H1 (cell line): ENCODE data around the gene KRT23. TPM values are rescaled to one million over a fixed set of nuclear protein-coding genes. Genes with fewer than 3 reads are reported as not detected.

Source experiments
- CTCF ChIA-PET: fragments of 300-600 bp; sonication (Branson Sonifier 250); formaldehyde crosslinking; loops from one replicate; lab custom pipeline; 2021; ENCODE audit not compliant: partially characterized antibody; lab: Charles Lee
- POLR2A ChIA-PET: fragments of 300-600 bp; sonication (Branson Sonifier 250); formaldehyde crosslinking; loops from one replicate; lab custom pipeline; 2021; ENCODE audit warnings: inconsistent platforms; ENCODE audit not compliant: partially characterized antibody; lab: Charles Lee
- DNase-seq, 2 experiments: peaks; one replicate each; pipeline versions ENCODE4 v3.0.0 to v3.0.0-alpha.2; 2010 to 2022; ENCODE audit warnings: low spot score in 2 of 2, low read depth in 1 of 2, mixed read lengths in 1 of 2
- FAIRE-seq: peaks from 2 replicates; lab custom pipeline; 2011; peaks lifted over from hg19 to GRCh38; lab: Jason Lieb, UNC
- H2AFZ ChIP-seq: 2 replicates; pipeline ENCODE4 v1.8.1; 2012; ENCODE audit warnings: low read length, inconsistent platforms
- H2AK5ac ChIP-seq: 2 replicates; pipeline ENCODE4 v1.6.1; 2013; ENCODE audit warnings: low read depth, low read length
- H2BK120ac ChIP-seq: replicated peaks from 2 replicates; pipeline ENCODE3; 2013; ENCODE audit warnings: low read depth, low read length, inconsistent platforms
- H2BK12ac ChIP-seq: 2 replicates; pipeline ENCODE4 v1.6.1; 2013; ENCODE audit warnings: low read depth, low read length
- H2BK15ac ChIP-seq: 2 replicates; pipeline ENCODE4 v1.6.1; 2013; ENCODE audit warnings: low read length
- H2BK20ac ChIP-seq: 2 replicates; pipeline ENCODE4 v1.6.1; 2013; ENCODE audit warnings: low read length
- H2BK5ac ChIP-seq: 2 replicates; pipeline ENCODE4 v1.6.1; 2013; ENCODE audit warnings: low read depth, low read length
- H3K14ac ChIP-seq: 2 replicates; pipeline ENCODE4 v1.6.1; 2013; ENCODE audit warnings: inconsistent platforms; ENCODE audit not compliant: insufficient read length
- H3K18ac ChIP-seq: 2 replicates; pipeline ENCODE4 v1.6.1; 2013; ENCODE audit warnings: low read length; ENCODE audit errors: extremely low read depth
- H3K23ac ChIP-seq: 2 replicates; pipeline ENCODE4 v1.6.1; 2013; ENCODE audit warnings: inconsistent platforms; ENCODE audit not compliant: insufficient read length
- H3K23me2 ChIP-seq: 2 replicates; pipeline ENCODE4 v1.6.1; 2013; ENCODE audit warnings: low read depth, low read length
- H3K27ac ChIP-seq: 2 replicates; pipeline ENCODE4 v1.6.1; 2011; ENCODE audit warnings: low read depth, low read length, inconsistent platforms
- H3K27me3 ChIP-seq, 4 experiments: replicated peaks in 1 of 4; 1 replicate in 1 of 4; 2 replicates in 3 of 4; pipeline versions ENCODE4 v1.6.1 to v1.8.1; 2011 to 2013; ENCODE audit warnings: low read length in 3 of 4, mild to moderate bottlenecking in 3 of 4, inconsistent platforms in 2 of 4, mixed read lengths in 2 of 4, moderate library complexity in 1 of 4; ENCODE audit not compliant: control insufficient read depth in 3 of 4, insufficient read depth in 3 of 4; ENCODE audit errors: extremely low read depth in 1 of 4
- H3K36me3 ChIP-seq, 4 experiments: 2 replicates each; pipeline versions ENCODE4 v1.6.1 to v1.8.1; 2011 to 2013; ENCODE audit warnings: mild to moderate bottlenecking in 4 of 4, low read length in 3 of 4, moderate library complexity in 2 of 4, control low read depth in 1 of 4, inconsistent platforms in 1 of 4; ENCODE audit not compliant: insufficient read depth in 4 of 4, control insufficient read depth in 2 of 4
- H3K4ac ChIP-seq: replicated peaks from 2 replicates; pipeline ENCODE3; 2013; ENCODE audit warnings: low read length, low read depth, mixed read lengths, inconsistent platforms; ENCODE audit not compliant: insufficient read length
- H3K4me1 ChIP-seq, 4 experiments: replicated peaks in 1 of 4; 1 replicate in 1 of 4; 2 replicates in 3 of 4; pipeline versions ENCODE4 v1.6.1 to v1.8.1; 2011 to 2013; ENCODE audit warnings: low read length in 3 of 4, inconsistent platforms in 2 of 4, mixed read lengths in 1 of 4; ENCODE audit not compliant: insufficient read depth in 4 of 4, control insufficient read depth in 3 of 4
- H3K4me2 ChIP-seq, 2 experiments: 2 replicates each; pipeline versions ENCODE4 v1.6.1 to v1.8.1; 2011 to 2013; ENCODE audit warnings: low read depth in 2 of 2, low read length in 2 of 2, control low read depth in 1 of 2, inconsistent platforms in 1 of 2, mild to moderate bottlenecking in 1 of 2; ENCODE audit not compliant: insufficient read depth in 1 of 2
- H3K4me3 ChIP-seq, 4 experiments: fragments of 200-600, 300-600 bp in 1 of 4; sonication (generic), shearing (Covaris generic), sonication (Bioruptor Twin) in 1 of 4; 2 replicates each; pipeline versions ENCODE4 v1.5.1 to v1.8.1; 2011 to 2016; ENCODE audit warnings: low read length in 4 of 4, low read depth in 3 of 4, control low read depth in 2 of 4, inconsistent platforms in 2 of 4, mild to moderate bottlenecking in 2 of 4, mixed read lengths in 1 of 4, moderate library complexity in 1 of 4; ENCODE audit not compliant: insufficient read depth in 2 of 4; ENCODE audit errors: extremely low read depth in 1 of 4
- H3K56ac ChIP-seq: replicated peaks from 2 replicates; pipeline ENCODE3; 2013; ENCODE audit warnings: low read depth, mild to moderate bottlenecking, mixed read lengths, low read length, inconsistent platforms; ENCODE audit not compliant: insufficient read length
- H3K79me1 ChIP-seq: 2 replicates; pipeline ENCODE4 v1.6.1; 2013; ENCODE audit warnings: low read depth, low read length, control low read depth
- H3K79me2 ChIP-seq, 2 experiments: 2 replicates each; pipeline versions ENCODE4 v1.6.1 to v1.8.1; 2012 to 2013; ENCODE audit warnings: low read length in 2 of 2, mild to moderate bottlenecking in 2 of 2, inconsistent platforms in 1 of 2; ENCODE audit not compliant: insufficient read depth in 2 of 2, control insufficient read depth in 1 of 2
- H3K9ac ChIP-seq, 4 experiments: replicated peaks in 1 of 4; 1 replicate in 1 of 4; 2 replicates in 3 of 4; pipeline versions ENCODE4 v1.6.1 to v1.8.1; 2011 to 2013; ENCODE audit warnings: low read depth in 3 of 4, low read length in 3 of 4, control low read depth in 2 of 4, mild to moderate bottlenecking in 2 of 4, moderate library complexity in 2 of 4, inconsistent platforms in 1 of 4; ENCODE audit errors: extremely low read depth in 1 of 4
- H3K9me3 ChIP-seq, 2 experiments: 2 replicates each; pipeline versions ENCODE4 v1.6.1 to v1.8.1; 2012 to 2013; ENCODE audit warnings: mild to moderate bottlenecking in 2 of 2, moderate library complexity in 2 of 2, control low read depth in 1 of 2, inconsistent platforms in 1 of 2, low read depth in 1 of 2, low read length in 1 of 2, mixed read lengths in 1 of 2; ENCODE audit not compliant: insufficient read depth in 2 of 2
- H4K20me1 ChIP-seq, 2 experiments: replicated peaks in 1 of 2; 2 replicates each; pipeline versions ENCODE3 to v1.8.1; 2011 to 2013; ENCODE audit warnings: inconsistent platforms in 2 of 2, low read length in 2 of 2, mild to moderate bottlenecking in 1 of 2; ENCODE audit not compliant: insufficient read depth in 2 of 2, control insufficient read depth in 1 of 2
- H4K5ac ChIP-seq: 2 replicates; pipeline ENCODE4 v1.6.1; 2013; ENCODE audit warnings: low read length, low read depth, mixed read lengths, inconsistent platforms; ENCODE audit not compliant: insufficient read length
- H4K8ac ChIP-seq: 2 replicates; pipeline ENCODE4 v1.8.0; 2013; ENCODE audit warnings: mild to moderate bottlenecking, moderate library complexity, low read length, inconsistent platforms; ENCODE audit not compliant: insufficient read depth; ENCODE audit errors: extremely low read depth
- H4K91ac ChIP-seq: replicated peaks from 2 replicates; pipeline ENCODE3; 2013; ENCODE audit warnings: low read length, mixed read lengths, inconsistent platforms; ENCODE audit not compliant: insufficient read length
- ATF2 ChIP-seq: IDR thresholded peaks from 2 replicates; pipeline ENCODE4 v1.6.1; 2012; ENCODE audit warnings: low read length, inconsistent platforms
- BACH1 ChIP-seq: IDR thresholded peaks from 2 replicates; pipeline ENCODE4 v1.6.1; 2012; ENCODE audit warnings: low read length, improper control_type of control experiment
- BCL11A ChIP-seq, 2 experiments: IDR thresholded peaks; one replicate each; pipeline ENCODE4 v1.6.1; 2011; ENCODE audit warnings: low read depth in 2 of 2, low read length in 2 of 2, mild to moderate bottlenecking in 2 of 2
- CHD1 ChIP-seq: IDR thresholded peaks from 2 replicates; pipeline ENCODE4 v1.6.1; 2012; ENCODE audit warnings: low read depth, low read length, improper control_type of control experiment
- HDAC6 ChIP-seq: IDR thresholded peaks from one replicate; pipeline ENCODE4 v1.7.1; 2012; ENCODE audit warnings: low read depth, mild to moderate bottlenecking, inconsistent platforms, low read length, moderate library complexity
- JUND ChIP-seq: IDR thresholded peaks from 2 replicates; pipeline ENCODE4 v1.6.1; 2011; ENCODE audit warnings: mild to moderate bottlenecking, improper control_type of control experiment, low read length
- MAFK ChIP-seq: IDR thresholded peaks from 2 replicates; pipeline ENCODE4 v1.6.1; 2012; ENCODE audit warnings: low read depth, mild to moderate bottlenecking, improper control_type of control experiment, low read length
- POLR2A ChIP-seq, 2 experiments: IDR thresholded peaks; 1 replicate in 1 of 2; 2 replicates in 1 of 2; pipeline ENCODE4 v1.6.1; 2011; ENCODE audit warnings: low read depth in 2 of 2, low read length in 2 of 2, mild to moderate bottlenecking in 2 of 2; ENCODE audit errors: control extremely low read depth in 1 of 2
- RAD21 ChIP-seq, 2 experiments: IDR thresholded peaks in 1 of 2; conservative IDR thresholded peaks in 1 of 2; 2 replicates each; pipeline ENCODE4 v1.6.1; 2011; ENCODE audit warnings: low read depth in 2 of 2, low read length in 2 of 2, improper control_type of control experiment in 1 of 2, inconsistent platforms in 1 of 2, mild to moderate bottlenecking in 1 of 2, moderate library complexity in 1 of 2
- SAP30 ChIP-seq: fragments of 300-600 bp; sonication (generic); IDR thresholded peaks from 2 replicates; pipeline ENCODE4 v1.7.1; 2012; ENCODE audit warnings: low read length, moderate library complexity, mild to moderate bottlenecking, inconsistent platforms; ENCODE audit not compliant: insufficient read depth, insufficient replicate concordance
- SIRT6 ChIP-seq: IDR thresholded peaks from one replicate; pipeline ENCODE4 v1.7.1; 2012; ENCODE audit warnings: low read length, inconsistent platforms
- SIX5 ChIP-seq: IDR thresholded peaks from 2 replicates; pipeline ENCODE4 v1.6.1; 2011; ENCODE audit warnings: mild to moderate bottlenecking, low read depth, low read length
- WGBS, 2 experiments: shearing (Covaris generic) in 1 of 2; methylation state at CpG; one replicate each; pipeline versions ENCODE4 v1.1.6 to v1.1.7; 2013 to 2015; ENCODE audit warnings: low lambda C conversion rate in 2 of 2, mixed read lengths in 2 of 2, inconsistent platforms in 1 of 2, low coverage in 1 of 2, missing lambda C conversion rate in 1 of 2; ENCODE audit not compliant: insufficient replicate concordance in 2 of 2, insufficient coverage in 1 of 2, insufficient read length in 1 of 2; ENCODE audit errors: extremely low coverage in 1 of 2, missing lambda C conversion rate in 1 of 2; 5-methylcytosine and 5-hydroxymethylcytosine counted together
- polyA plus RNA-seq, 7 experiments: library from polyadenylated mRNA; depleted of rRNA in 3 of 7; stranded (reverse) in 5 of 7; unstranded in 2 of 7; fragments of >200 nt in 5 of 7; fragments of 200-250 nt in 2 of 7; gene quantifications; 1 replicate in 5 of 7; 2 replicates in 1 of 7; 4 replicates in 1 of 7; pipeline versions ENCODE4 v1.2.1 to v1.2.3, GENCODE V29; 2011 to 2013; ENCODE audit warnings: missing spikeins in 2 of 7, mixed read lengths in 2 of 7
- total RNA-seq: library from RNA; stranded (reverse); fragmentation: NEBNext Ultra II Directional; extraction: Animal tissue kit (Norgen Biotek cat#: 25700); gene quantifications from 2 replicates; pipeline ENCODE4 v1.2.1, GENCODE V29; 2021

Gene KRT23
- total and polyA plus RNA-seq, 2 of the 8 experiments (the other 6 are each of a cell fraction or from before 2014, with no cell fraction given), result not detected

DNA sequence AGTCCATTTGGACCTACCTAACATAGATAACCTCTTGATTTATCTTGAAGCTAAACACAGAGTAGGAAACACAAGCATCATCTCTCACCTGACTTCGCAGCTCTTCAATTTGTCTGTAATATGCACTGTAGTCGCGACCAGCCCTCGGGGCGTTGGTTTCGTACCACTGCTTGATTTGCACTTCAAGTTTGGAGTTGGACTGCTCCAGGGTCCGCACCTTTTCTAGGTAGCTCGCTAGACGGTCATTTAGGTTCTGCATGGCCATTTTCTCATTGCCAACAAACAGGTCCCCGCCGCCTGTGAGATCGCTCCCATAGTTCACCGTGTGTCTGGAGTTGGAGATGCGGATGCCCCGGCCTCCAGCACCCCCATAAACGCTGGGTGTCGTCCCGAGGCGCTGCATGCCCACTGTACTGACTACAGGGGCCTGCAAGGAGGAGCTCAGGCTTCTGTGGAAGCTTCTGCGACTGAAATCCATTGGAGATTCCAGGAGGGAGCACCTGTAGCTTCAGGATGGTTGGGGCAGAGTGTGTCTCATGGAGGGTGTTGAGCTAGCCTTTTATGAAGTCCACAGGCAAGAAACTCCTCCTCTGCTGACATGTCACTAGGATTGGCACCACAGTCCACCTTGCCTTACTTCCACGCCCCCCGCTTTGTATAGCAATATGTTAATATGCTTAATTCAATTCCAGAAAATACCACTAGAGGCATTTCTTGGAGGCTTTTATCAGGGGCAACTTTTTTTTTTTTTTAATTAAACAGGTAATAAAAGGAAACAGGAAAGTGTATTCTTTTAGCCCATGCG is 52.5 kb downstream of the KRT23 start, which contains the start of gene KRT20:
TSS of gene KRT20 (minus strand) at position 535 of the 805 bp plus-strand sequence. CDS start at position 478, 57 bp downstream.
- FAIRE-seq (no peak), DNase-seq (no peak)
- Histone ChIP-seq H3K4ac (no peak within 1 kb of the TSS), H2BK15ac (no peak within 1 kb of the TSS), H3K9ac (no peak within 1 kb of the TSS), H4K5ac (no peak within 1 kb of the TSS), H3K56ac (no peak within 1 kb of the TSS), H3K4me1 (no peaks in the 10 kb centered on the region), H4K91ac (no peak within 1 kb of the TSS), H3K27ac (no peak within 1 kb of the TSS), H3K79me1 (no peaks in the 10 kb centered on the region), H2BK12ac (no peak within 1 kb of the TSS), H3K27me3 (no peaks in the 10 kb centered on the region), H3K9me3 (no peaks in the 10 kb centered on the region), H3K4me2 (no peak within 1 kb of the TSS), H3K23ac (no peak within 1 kb of the TSS), H2BK20ac (no peak within 1 kb of the TSS), H3K4me3 (no peak within 1 kb of the TSS), H3K14ac (no peak within 1 kb of the TSS), H3K23me2 (no peaks in the 10 kb centered on the region), H2BK120ac (no peak within 1 kb of the TSS), H4K20me1 (no peaks in the 10 kb centered on the region), H2AK5ac (no peak within 1 kb of the TSS), H3K36me3 (no peaks in the 10 kb centered on the region), H4K8ac (peak within 1 kb of the TSS; percentile 46; the same call in 1 of the 2 replicates), H2AFZ (no peak within 1 kb of the TSS), H3K18ac (no peak within 1 kb of the TSS), H2BK5ac (no peak within 1 kb of the TSS), H3K79me2 (no peaks in the 10 kb centered on the region)
- ChIA-PET CTCF (interaction anchor here (0.5 to 2.1 kb wide), 14 partner anchors 15 to 947 kb away, joined by 3 to 8 read pairs (median 3); partner anchors contain the start of genes KRT10 and KRT12), POLR2A (no interaction called here)
- 92% methylated on average over 23 of the region's 23 CpGs; no CpG with 5 or more reads in 1 of the 2 experiments for WGBS, 2 experiments
- TF ChIP-seq SIX5 (no peak), HDAC6 (no peak), POLR2A (IDR thresholded peaks at IDR 0.05; ENCODE audit: control extremely low read depth in 1 of 2, low read depth in 2 of 2, low read length in 2 of 2) (no peak), CHD1 (no peak), BACH1 (no peak), MAFK (no peak), JUND (no peak), SIRT6 (no peak), SAP30 (no peak), ATF2 (no peak), RAD21 (IDR thresholded peaks at IDR 0.05 in 1 of 2, conservative IDR thresholded peaks at IDR 0.05 in 1 of 2; ENCODE audit: low read depth in 2 of 2, low read length in 2 of 2) (no peak), BCL11A (IDR thresholded peaks at IDR 0.05; ENCODE audit: low read depth in 2 of 2, low read length in 2 of 2) (no peak)
